PC-3 (cell line): ENCODE data around the gene SNX17. TPM values are rescaled to one million over a fixed set of nuclear protein-coding genes. Genes with fewer than 3 reads are reported as not detected.

Source experiments
- ATAC-seq: fragments of 200-7000 bp; cut with Tn5 transposase; 2 replicates; pipeline ENCODE4 v1.9.1; 2020; ENCODE audit warnings: mild to moderate bottlenecking, moderate library complexity
- BruUV-seq: library from RNA; stranded (reverse); fragments of 400-500 nt; replicated peaks from 2 replicates; lab custom pipeline; 2021; lab: Mats Ljungman, UMichigan
- CTCF ChIA-PET: fragments of 300-600 bp; sonication (Branson Sonifier 250); formaldehyde crosslinking; loops from one replicate; lab custom pipeline; 2022; ENCODE audit warnings: antibody characterized with exemption; lab: Charles Lee
- POLR2A ChIA-PET: fragments of 300-600 bp; sonication (Branson Sonifier 250); formaldehyde crosslinking; loops from one replicate; lab custom pipeline; 2022; ENCODE audit warnings: antibody characterized with exemption; ENCODE audit not compliant: unreplicated experiment; lab: Charles Lee
- DNase-seq: peaks from one replicate; pipeline ENCODE4 v3.0.0-alpha.2; 2015
- H2AFZ ChIP-seq: fragments of 300-600 bp; sonication (generic); 2 replicates; pipeline ENCODE4 v1.6.0; 2016; ENCODE audit warnings: antibody characterized with exemption, low read length
- H3F3A ChIP-seq: fragments of 300-600 bp; sonication (generic); one replicate; pipeline ENCODE4 v1.6.0; 2017; ENCODE audit warnings: antibody characterized with exemption, low read length, control low read depth, mild to moderate bottlenecking; ENCODE audit not compliant: unreplicated experiment
- H3K27ac ChIP-seq: fragments of 300-600 bp; sonication (generic); 2 replicates; pipeline ENCODE4 v1.5.1; 2016; ENCODE audit warnings: mild to moderate bottlenecking, low read length
- H3K27me3 ChIP-seq: fragments of 300-600 bp; sonication (generic); 2 replicates; pipeline ENCODE4 v1.6.1; 2016; ENCODE audit warnings: low read length, mixed read lengths
- H3K36me3 ChIP-seq: fragments of 300-600 bp; sonication (generic); 2 replicates; pipeline ENCODE4 v1.6.1; 2016; ENCODE audit warnings: low read depth, mixed run types, low read length, mixed read lengths
- H3K4me1 ChIP-seq: fragments of 300-600 bp; sonication (generic); 2 replicates; pipeline ENCODE4 v1.5.1; 2016; ENCODE audit warnings: low read length; ENCODE audit not compliant: insufficient read depth
- H3K4me2 ChIP-seq: fragments of 300-600 bp; sonication (generic); 2 replicates; pipeline ENCODE4 v1.6.0; 2016; ENCODE audit warnings: low read length
- H3K4me3 ChIP-seq: fragments of 300-600 bp; sonication (generic); 2 replicates; pipeline ENCODE4 v1.5.1; 2016; ENCODE audit warnings: mild to moderate bottlenecking, low read length, mixed read lengths
- H3K79me2 ChIP-seq: fragments of 300-600 bp; sonication (generic); 2 replicates; pipeline ENCODE4 v1.6.1; 2017; ENCODE audit warnings: low read length, mixed read lengths
- H3K9ac ChIP-seq: fragments of 300-600 bp; sonication (generic); 2 replicates; pipeline ENCODE4 v1.6.0; 2016; ENCODE audit warnings: mild to moderate bottlenecking, low read length
- H3K9me2 ChIP-seq: fragments of 300-600 bp; sonication (generic); replicated peaks from 2 replicates; pipeline ENCODE4 v1.6.1; 2016; ENCODE audit warnings: mixed run types, low read length, mixed read lengths
- H3K9me3 ChIP-seq: fragments of 300-600 bp; sonication (generic); 2 replicates; pipeline ENCODE4 v1.6.1; 2016; ENCODE audit warnings: low read length, mixed read lengths
- H4K20me1 ChIP-seq: fragments of 300-600 bp; sonication (generic); 2 replicates; pipeline ENCODE4 v1.6.1; 2016; ENCODE audit warnings: low read length, mixed read lengths
- EZH2 ChIP-seq: fragments of 300-600 bp; sonication (generic); IDR thresholded peaks from one replicate; pipeline ENCODE4 v1.6.1; 2017; ENCODE audit warnings: antibody characterized with exemption, mild to moderate bottlenecking, low read length; ENCODE audit not compliant: unreplicated experiment
- EZH2phosphoT487 ChIP-seq: fragments of 300-600 bp; sonication (generic); IDR thresholded peaks from 2 replicates; pipeline ENCODE4 v1.6.1; 2018; ENCODE audit warnings: mild to moderate bottlenecking, antibody characterized with exemption, low read length, borderline replicate concordance
- intact Hi-C: fragments of 100-400 bp; cut with micrococcal nuclease; formaldehyde crosslinking; loops from 2 replicates; pipeline ENCODE4 v1.9.0; 2023
- total RNA-seq: library from RNA; depleted of rRNA; stranded (reverse); fragments of >200 nt; gene quantifications from 2 replicates; pipeline ENCODE4 v1.2.3, GENCODE V29; 2014
- TF ChIP-seq, protein P1 (sequence below): fragments of 300-600 bp; sonication (generic); conservative IDR thresholded peaks from 2 replicates; pipeline ENCODE4 v1.5.1; 2017; ENCODE audit warnings: antibody characterized with exemption, low read depth, mild to moderate bottlenecking, low read length

SNX17 gene
- total RNA-seq, 1 experiment from 2014 or later = 110 TPM

DNA sequence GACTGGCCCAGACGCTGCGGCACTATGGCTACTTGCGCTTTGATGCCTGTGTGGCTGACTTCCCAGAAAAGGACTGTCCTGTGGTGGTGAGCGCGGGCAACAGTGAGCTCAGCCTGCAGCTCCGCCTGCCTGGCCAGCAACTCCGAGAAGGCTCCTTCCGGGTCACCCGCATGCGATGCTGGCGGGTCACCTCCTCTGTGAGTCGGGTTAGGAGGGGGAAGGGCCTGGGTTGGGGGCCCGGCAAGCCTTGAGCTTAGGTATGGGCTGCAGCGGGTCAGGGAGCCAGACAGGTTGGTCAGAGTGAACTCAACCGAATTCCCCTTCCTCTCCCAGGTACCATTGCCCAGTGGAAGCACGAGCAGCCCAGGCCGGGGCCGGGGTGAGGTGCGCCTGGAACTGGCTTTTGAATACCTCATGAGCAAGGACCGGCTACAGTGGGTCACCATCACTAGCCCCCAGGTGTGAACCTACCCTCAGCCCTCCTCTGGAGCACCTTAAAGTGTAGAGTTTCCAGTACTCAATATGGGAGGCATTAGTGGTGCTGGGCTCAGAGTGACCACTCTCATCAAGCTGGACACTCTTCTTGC, 5.2 kb downstream of the SNX17 start:
- Histone ChIP-seq H3K36me3 (peaks cover 31% of the 10 kb centered on the region; the same call in 1 of the 2 replicates), H3K9me2 (no peaks in the 10 kb centered on the region), H3K4me2 (no peak overlapping the region), H3F3A (no peaks in the 10 kb centered on the region), H3K9me3 (no peaks in the 10 kb centered on the region), H3K9ac (no peak overlapping the region), H3K4me1 (peaks cover 36% of the 10 kb centered on the region), H4K20me1 (no peaks in the 10 kb centered on the region), H3K27ac (no peak overlapping the region), H2AFZ (no peak overlapping the region), H3K79me2 (peaks cover 30% of the 10 kb centered on the region), H3K4me3 (no peak overlapping the region), H3K27me3 (no peaks in the 10 kb centered on the region)
- POLR2A ChIA-PET = no interaction called here
- intact Hi-C loops = no loop called here
- no peak for TF ChIP-seq EZH2
- TF ChIP-seq, protein P1, sequence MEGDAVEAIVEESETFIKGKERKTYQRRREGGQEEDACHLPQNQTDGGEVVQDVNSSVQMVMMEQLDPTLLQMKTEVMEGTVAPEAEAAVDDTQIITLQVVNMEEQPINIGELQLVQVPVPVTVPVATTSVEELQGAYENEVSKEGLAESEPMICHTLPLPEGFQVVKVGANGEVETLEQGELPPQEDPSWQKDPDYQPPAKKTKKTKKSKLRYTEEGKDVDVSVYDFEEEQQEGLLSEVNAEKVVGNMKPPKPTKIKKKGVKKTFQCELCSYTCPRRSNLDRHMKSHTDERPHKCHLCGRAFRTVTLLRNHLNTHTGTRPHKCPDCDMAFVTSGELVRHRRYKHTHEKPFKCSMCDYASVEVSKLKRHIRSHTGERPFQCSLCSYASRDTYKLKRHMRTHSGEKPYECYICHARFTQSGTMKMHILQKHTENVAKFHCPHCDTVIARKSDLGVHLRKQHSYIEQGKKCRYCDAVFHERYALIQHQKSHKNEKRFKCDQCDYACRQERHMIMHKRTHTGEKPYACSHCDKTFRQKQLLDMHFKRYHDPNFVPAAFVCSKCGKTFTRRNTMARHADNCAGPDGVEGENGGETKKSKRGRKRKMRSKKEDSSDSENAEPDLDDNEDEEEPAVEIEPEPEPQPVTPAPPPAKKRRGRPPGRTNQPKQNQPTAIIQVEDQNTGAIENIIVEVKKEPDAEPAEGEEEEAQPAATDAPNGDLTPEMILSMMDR = no peak
- no peak for TF ChIP-seq EZH2phosphoT487
- no peak for ATAC-seq
- no TSS peak for BruUV-seq
- DNase-seq = no peak
- CTCF ChIA-PET = no interaction called here

DNA sequence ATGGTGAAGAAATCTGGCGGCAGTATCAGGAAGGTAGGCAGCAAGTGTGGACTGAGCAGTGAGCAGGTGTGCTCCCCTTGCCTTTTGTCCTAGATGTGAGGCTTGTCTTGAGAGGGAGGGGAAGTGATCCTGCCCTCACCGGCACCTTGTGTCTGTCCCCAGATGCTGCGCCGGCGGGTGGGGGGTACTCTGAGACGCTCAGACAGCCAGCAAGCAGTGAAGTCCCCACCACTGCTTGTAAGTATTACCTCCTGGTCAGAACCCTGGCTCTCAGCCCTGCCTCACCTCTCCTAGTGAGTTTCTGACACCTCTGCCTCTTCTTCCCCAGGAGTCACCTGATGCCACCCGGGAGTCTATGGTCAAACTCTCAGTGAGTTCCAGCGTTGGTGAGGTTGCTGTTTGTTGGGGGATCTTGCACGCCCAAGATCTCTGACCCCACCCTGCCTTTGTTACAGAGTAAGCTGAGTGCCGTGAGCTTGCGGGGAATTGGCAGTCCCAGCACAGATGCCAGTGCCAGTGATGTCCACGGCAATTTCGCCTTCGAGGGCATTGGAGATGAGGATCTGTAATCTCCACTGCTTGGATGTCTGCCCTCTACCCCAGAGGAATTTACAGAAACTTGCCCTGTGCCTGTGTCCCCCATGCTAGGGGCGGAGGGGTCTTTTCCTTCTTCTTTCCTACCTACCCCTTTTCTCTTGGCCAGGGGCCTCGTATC, 5.9 kb downstream of the SNX17 start:
- peaks cover 31% of the 10 kb centered on the region; the same call in 1 of the 2 replicates for H3K36me3 ChIP-seq
- H3K9ac ChIP-seq = no peak overlapping the region

More for the DNA sequence above, 5.9 kb downstream of the SNX17 start:
- CTCF ChIA-PET = no interaction called here
- Histone ChIP-seq H3K9me2 (no peaks in the 10 kb centered on the region), H3K4me1 (peaks cover 31% of the 10 kb centered on the region), H3K27me3 (no peaks in the 10 kb centered on the region), H2AFZ (no peak overlapping the region), H3F3A (no peaks in the 10 kb centered on the region), H3K4me3 (no peak overlapping the region), H3K27ac (no peak overlapping the region), H4K20me1 (no peaks in the 10 kb centered on the region), H3K4me2 (no peak overlapping the region), H3K79me2 (peaks cover 23% of the 10 kb centered on the region), H3K9me3 (no peaks in the 10 kb centered on the region)
- no TSS peak for BruUV-seq
- POLR2A ChIA-PET = no interaction called here
- intact Hi-C loops = no loop called here
- ATAC-seq = no peak
- no peak for DNase-seq
- TF ChIP-seq EZH2phosphoT487 (no peak), EZH2 (no peak)
- TF ChIP-seq, protein P1 = no peak
